Measurements from ENCODE around the gene C22orf15.

C22orf15 gene

GRCh38 chr22:23790819-23791737, 28.3 kb downstream of the C22orf15 start:
- DNase-seq: no peak

GRCh38 chr22:23791738-23792645, 29.2 kb downstream of the C22orf15 start:
- no peak for DNase-seq

GRCh38 chr22:23793326-23793725, 30.5 kb downstream of the C22orf15 start:
- no peak for DNase-seq

- no peak for DNase-seq
Measured at GRCh38 chr22:23796461-23796860, 33.7 kb downstream of the C22orf15 start.

GRCh38 chr22:23800297-23801237, 37.8 kb downstream of the C22orf15 start:
- DNase-seq: no peak

- no peak for DNase-seq
Measured at GRCh38 chr22:23801238-23801821, 38.5 kb downstream of the C22orf15 start.

GRCh38 chr22:23801886-23802377, 39.1 kb downstream of the C22orf15 start:
- no peak for DNase-seq

GRCh38 chr22:23803001-23803819, 40.4 kb downstream of the C22orf15 start:
- DNase-seq: no peak

GRCh38 chr22:23804781-23805291, 42.0 kb downstream of the C22orf15 start:
- DNase-seq: no peak

- DNase-seq: no peak
Measured at GRCh38 chr22:23806837-23807236, 44.0 kb downstream of the C22orf15 start.

- DNase-seq: no peak
Measured at GRCh38 chr22:23812378-23812777, 49.6 kb downstream of the C22orf15 start.
